Lower leg skin (tissue), 4 donors: ENCODE measurements around the gene CTBP1. TPM values are rescaled to one million over a fixed set of nuclear protein-coding genes. Genes with fewer than 3 reads are reported as not detected.

ENCODE experiments used
- DNase-seq, 2 donors: peaks; one replicate each; pipeline ENCODE4 v3.0.0-alpha.2; 2019; ENCODE audit warnings: low spot score in 2 of 2
- H3K4me3 ChIP-seq: fragments of 200-600 bp; sonication (generic); 2 replicates; pipeline ENCODE4 v1.5.1; 2017; ENCODE audit warnings: mild to moderate bottlenecking, low read depth; ENCODE audit not compliant: poor library complexity, severe bottlenecking
- POLR2A ChIP-seq, 2 donors: fragments of 450-650 bp; IDR thresholded peaks; one replicate each; pipeline ENCODE4 v1.6.1; 2016 to 2017; ENCODE audit warnings: antibody characterized with exemption in 2 of 2, mild to moderate bottlenecking in 1 of 2, moderate library complexity in 1 of 2
- WGBS, 2 donors: methylation state at CpG; one replicate each; pipeline ENCODE4 v1.1.5; 2018; 5-methylcytosine and 5-hydroxymethylcytosine counted together
- intact Hi-C: fragments of 100-400 bp; cut with DNase I; formaldehyde crosslinking; loops from one replicate; pipeline ENCODE4 v1.15.0; 2023; ENCODE audit warnings: low total_unique reads
- total RNA-seq, 4 donors: library from RNA; depleted of rRNA; stranded (reverse); fragments of >200 nt; gene quantifications; one replicate each; pipeline ENCODE4 v1.1.0, GENCODE V29; 2016
- TF ChIP-seq, protein P1 (sequence below), 3 donors: fragments of 450-650 bp; IDR thresholded peaks; one replicate each; pipeline ENCODE4 v1.5.1; 2016; ENCODE audit warnings: antibody characterized with exemption in 3 of 3, mild to moderate bottlenecking in 3 of 3, moderate library complexity in 2 of 3

Gene CTBP1
- total RNA-seq, 4 donors from 2014 or later, result 124 to 195 (median 148) TPM

DNA sequence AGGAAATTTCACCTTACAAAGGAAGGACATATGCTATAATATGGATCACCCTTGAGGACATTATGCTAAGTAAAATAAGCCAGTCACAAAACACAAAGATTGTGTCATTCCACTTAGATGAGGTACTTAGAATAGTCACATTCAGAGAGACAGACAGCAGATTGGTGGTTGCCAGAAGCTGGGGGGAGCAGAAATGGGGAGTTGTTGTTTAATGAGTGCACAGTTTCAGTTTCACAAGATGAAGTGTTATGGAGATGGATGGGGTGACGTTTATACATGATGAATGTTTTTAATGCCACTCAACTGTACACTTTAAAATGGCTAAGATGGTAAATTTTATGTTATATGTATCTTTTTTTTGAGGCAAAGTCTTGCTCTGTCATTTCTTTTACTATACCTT is 61.7 kb downstream of the CTBP1 start:
- 42 to 55% methylated on average over 1 of the region's 1 CpG for WGBS, 2 donors
- H3K4me3 ChIP-seq, result no peak overlapping the region
- intact Hi-C loops, result no loop called here
- TF ChIP-seq POLR2A (IDR thresholded peaks at IDR 0.05), result no peak
- TF ChIP-seq, protein P1, sequence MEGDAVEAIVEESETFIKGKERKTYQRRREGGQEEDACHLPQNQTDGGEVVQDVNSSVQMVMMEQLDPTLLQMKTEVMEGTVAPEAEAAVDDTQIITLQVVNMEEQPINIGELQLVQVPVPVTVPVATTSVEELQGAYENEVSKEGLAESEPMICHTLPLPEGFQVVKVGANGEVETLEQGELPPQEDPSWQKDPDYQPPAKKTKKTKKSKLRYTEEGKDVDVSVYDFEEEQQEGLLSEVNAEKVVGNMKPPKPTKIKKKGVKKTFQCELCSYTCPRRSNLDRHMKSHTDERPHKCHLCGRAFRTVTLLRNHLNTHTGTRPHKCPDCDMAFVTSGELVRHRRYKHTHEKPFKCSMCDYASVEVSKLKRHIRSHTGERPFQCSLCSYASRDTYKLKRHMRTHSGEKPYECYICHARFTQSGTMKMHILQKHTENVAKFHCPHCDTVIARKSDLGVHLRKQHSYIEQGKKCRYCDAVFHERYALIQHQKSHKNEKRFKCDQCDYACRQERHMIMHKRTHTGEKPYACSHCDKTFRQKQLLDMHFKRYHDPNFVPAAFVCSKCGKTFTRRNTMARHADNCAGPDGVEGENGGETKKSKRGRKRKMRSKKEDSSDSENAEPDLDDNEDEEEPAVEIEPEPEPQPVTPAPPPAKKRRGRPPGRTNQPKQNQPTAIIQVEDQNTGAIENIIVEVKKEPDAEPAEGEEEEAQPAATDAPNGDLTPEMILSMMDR (IDR thresholded peaks at IDR 0.05), result no peak
- DNase-seq, result no peak

DNA sequence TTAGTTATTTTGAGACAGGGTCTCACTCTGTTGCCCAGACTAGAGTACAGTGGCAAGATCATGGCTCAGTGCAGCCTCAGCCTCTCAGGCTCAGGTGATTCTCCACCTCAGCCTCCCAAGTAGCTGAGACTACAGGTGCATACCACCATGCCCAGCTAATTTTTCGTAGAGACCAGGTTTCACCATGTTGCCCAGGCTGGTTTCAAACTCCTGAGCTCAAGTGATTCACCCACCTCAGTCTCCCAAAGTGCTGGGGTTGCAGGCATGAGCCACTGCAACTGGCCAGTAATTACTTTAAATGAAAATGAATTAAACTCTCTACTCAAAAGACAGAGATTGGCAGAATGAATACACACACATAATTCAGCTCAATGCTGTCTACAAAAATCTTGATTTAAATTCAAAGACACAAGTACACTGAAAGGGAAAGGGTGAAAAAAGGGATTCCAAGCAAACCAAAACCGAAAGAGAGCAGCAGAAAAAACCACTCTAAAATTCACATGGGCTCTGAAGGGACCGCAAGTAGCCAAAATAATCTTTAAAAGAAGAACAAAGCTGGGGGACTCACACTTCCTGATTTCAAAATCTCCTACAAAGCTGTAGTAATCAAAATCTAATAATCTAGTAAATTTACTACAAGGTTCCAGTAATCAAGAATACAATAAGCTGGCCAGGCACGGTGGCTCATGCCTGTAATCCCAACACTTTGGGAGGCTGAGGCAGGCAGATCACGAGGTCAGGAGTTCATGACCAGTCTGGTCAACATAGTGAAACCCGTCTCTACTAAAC is 64.8 kb downstream of the CTBP1 start:
- intact Hi-C loops, result no loop called here

DNA sequence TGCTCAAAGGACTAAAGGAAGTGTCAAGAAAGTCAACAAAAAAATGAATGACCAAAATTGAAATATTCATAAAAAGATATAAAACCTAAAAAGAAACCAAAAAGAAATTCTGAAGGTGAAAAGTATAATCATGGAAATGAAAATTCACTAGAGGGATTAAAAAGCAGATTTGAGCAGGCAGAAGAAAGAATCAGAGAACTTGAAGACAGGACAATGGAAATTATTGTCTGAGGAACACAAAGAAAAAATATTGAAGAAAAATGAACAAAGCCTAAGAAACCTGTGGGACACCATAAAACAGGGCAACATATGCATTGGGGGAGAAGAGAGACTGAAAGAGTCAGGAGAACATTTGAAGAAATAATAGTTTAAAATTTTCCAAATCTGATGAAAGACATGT is 66.6 kb downstream of the CTBP1 start:
- intact Hi-C loops, result no loop called here
- no peak for DNase-seq

More for the DNA sequence above, 64.8 kb downstream of the CTBP1 start:
- 52 to 68% methylated on average over 6 of the region's 6 CpGs for WGBS, 2 donors
- no peak for TF ChIP-seq POLR2A (IDR thresholded peaks at IDR 0.05)
- H3K4me3 ChIP-seq, result no peak overlapping the region
- no peak for DNase-seq

DNA sequence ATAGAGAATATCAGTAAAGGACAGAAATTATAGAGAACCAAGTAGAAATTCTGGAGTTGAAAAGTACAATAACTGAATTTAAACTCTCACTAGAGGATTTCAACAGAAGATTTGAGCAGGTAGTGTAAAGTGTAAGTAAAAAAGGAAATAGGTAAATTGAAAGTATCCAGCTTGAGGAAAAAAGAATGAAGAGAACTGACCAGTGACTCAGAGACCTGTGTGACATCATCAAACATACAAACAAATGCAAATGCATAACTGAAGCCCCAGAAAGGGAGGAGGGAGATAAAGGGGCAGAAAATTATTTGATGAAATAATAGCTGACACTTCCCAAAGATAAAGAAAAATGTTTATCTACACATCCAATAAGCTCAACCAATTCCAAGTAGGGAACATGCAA is 68.3 kb downstream of the CTBP1 start:
- TF ChIP-seq POLR2A (IDR thresholded peaks at IDR 0.05), result no peak
- TF ChIP-seq, protein P1 (IDR thresholded peaks at IDR 0.05), result no peak
- intact Hi-C loops, result no loop called here
- no peak for DNase-seq
- no peak overlapping the region for H3K4me3 ChIP-seq

More for the DNA sequence above, 66.6 kb downstream of the CTBP1 start:
- H3K4me3 ChIP-seq, result no peak overlapping the region
- no peak for TF ChIP-seq POLR2A (IDR thresholded peaks at IDR 0.05)
- TF ChIP-seq, protein P1 (IDR thresholded peaks at IDR 0.05), result no peak

DNA sequence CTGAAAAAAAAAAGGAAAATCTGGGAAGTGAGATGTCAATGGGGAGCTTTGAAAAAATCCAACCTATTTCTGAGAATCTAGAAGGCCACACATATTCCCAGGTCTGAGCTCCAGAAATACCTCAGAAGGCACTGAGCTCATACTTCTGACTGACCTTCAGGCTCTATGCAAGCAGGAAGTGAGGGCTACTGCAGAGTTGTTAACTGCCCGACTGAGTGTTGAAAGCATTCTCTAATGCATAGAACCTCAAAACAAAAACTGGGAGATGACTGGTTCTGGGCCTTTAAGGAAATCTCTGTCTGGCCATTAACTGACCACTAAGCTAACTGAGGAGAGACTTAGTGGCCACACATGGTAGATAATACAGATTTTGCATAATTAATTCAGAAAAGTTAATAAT is 69.0 kb downstream of the CTBP1 start:
- WGBS, 2 donors, result 90 to 100% methylated on average over 1 of the region's 1 CpG
- TF ChIP-seq POLR2A (IDR thresholded peaks at IDR 0.05), result no peak
- TF ChIP-seq, protein P1 (IDR thresholded peaks at IDR 0.05), result no peak

DNA sequence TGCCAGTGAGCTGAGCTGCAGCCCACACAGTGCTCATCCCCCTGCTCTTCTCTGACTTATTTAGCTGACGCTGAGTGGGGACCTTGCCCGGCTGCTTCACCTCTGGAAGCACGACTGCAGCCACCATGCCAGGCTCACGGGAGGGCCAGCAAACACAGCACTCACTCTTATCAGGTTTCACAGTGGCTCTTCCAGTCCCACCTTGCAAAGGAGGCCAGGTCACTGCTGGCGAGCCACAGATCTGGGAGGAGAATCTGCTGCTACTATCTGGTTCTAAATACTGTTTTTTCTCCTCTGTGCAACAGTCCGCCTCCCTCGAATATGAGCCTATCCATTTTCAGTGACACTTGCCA is 69.9 kb downstream of the CTBP1 start:
- no peak for TF ChIP-seq POLR2A (IDR thresholded peaks at IDR 0.05)
- TF ChIP-seq, protein P1 (IDR thresholded peaks at IDR 0.05), result no peak
- intact Hi-C loops, result no loop called here
- H3K4me3 ChIP-seq, result no peak overlapping the region
- DNase-seq, result no peak
- 79 to 89% methylated on average over 7 of the region's 7 CpGs for WGBS, 2 donors

More for the DNA sequence above, 69.0 kb downstream of the CTBP1 start:
- no peak for DNase-seq
- intact Hi-C loops, result no loop called here
- H3K4me3 ChIP-seq, result no peak overlapping the region
